ENCODE results near the gene ADAMTS17. TPM values are rescaled to one million over a fixed set of nuclear protein-coding genes. Genes with fewer than 3 reads are reported as not detected.

ADAMTS17 gene
- total and polyA plus RNA-seq, 9 of the 15 experiments (the other 6 are each of a cell fraction or from before 2014, with no cell fraction given) = 0.01 to 0.14 (median 0.07) TPM; not detected in 6

DNA sequence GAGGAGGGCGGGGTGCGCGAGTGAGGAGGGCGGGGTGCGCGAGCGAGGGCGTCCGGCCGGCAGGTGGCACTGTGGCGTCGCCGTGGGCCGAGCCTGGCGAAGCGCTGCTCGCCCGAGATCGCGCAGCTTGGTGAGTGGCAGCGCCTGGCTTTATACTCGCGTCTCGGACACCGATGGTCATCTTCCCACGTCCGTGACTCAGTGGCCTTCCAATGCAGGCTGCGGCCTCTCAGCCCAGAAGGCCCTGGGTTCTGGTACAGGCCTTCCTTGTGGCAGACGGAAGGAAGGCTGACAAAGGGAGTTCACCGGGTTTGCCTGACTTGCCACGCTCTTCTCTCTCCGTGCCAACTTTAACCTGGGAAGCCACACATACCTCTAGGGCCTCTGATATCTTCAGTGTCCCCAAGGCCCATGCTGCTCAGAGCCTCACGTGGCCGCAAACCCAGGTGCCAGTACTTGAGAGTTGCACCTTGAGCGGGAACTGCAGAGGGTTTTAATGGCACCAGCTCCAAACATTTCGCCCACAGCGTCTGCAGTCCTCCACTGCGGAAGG lies 413.3 kb downstream of the ADAMTS17 start:
- Histone ChIP-seq H3K79me2 (ENCODE audit: control insufficient read depth, insufficient read depth, low read length) (no peaks in the 10 kb centered on the region), H3K4me1 (replicated peaks in 1 of 2; ENCODE audit: control insufficient read depth in 2 of 2, insufficient read depth in 2 of 2, low read length in 2 of 2) (peaks cover 7 to 8% of the 10 kb centered on the region in 2 experiments; a peak in 3 of 5 replicates), H3K27ac (ENCODE audit: extremely low read depth, low read depth, low read length) (no peak overlapping the region; the same call in 2 of the 3 replicates), H3K27me3 (ENCODE audit: control insufficient read depth in 2 of 2, insufficient read depth in 2 of 2, low read length in 2 of 2) (0 out of 5 replicates have a peak, but pooled peaks cover 0 to 4% of the 10 kb centered on the region in 2 experiments), H3K9ac (ENCODE audit: insufficient read depth in 1 of 2, low read depth in 2 of 2, low read length in 2 of 2) (peak overlapping the region; percentile 54 to 85; a peak in 3 of 4 replicates), H3K9me3 (replicated peaks; ENCODE audit: control insufficient read depth, insufficient read depth, low read depth, low read length) (no peaks in the 10 kb centered on the region), H3K9me1 (ENCODE audit: control insufficient read depth, insufficient read depth, low read length) (no peaks in the 10 kb centered on the region), H4K20me1 (replicated peaks; ENCODE audit: control insufficient read depth, insufficient read depth, low read length) (no peaks in the 10 kb centered on the region), H3K36me3 (ENCODE audit: control insufficient read depth, insufficient read depth, low read length) (no peaks in the 10 kb centered on the region), H3K4me2 (ENCODE audit: insufficient read depth, low read length) (peak overlapping the region; percentile 85), H2AFZ (ENCODE audit: low read depth, low read length) (peak overlapping the region; percentile 97), H3K4me3 (peak overlapping the region; percentile 21; the same call in 1 of the 2 replicates)
- FAIRE-seq = no peak
- DNase-seq (ENCODE audit: extremely low read depth in 1 of 4, low spot score in 3 of 4) = peak; percentile 62 to 64 (median 63)
- peak; percentile 99 for ATAC-seq
- intact Hi-C loops (cut with micrococcal nuclease) = no loop called here
- ChIA-PET CTCF (ENCODE audit: low intra/inter-chr PET ratio) (interaction anchor here (0.6 kb wide), 1 partner anchor 1339 kb away, joined by 3 read pairs; no protein-coding TSS in a partner anchor), POLR2A (interaction anchor here (0.6 kb wide), 2 partner anchors 452 to 525 kb away, joined by 3 read pairs; no protein-coding TSS in a partner anchor)
- in situ Hi-C loops (cut with MboI) = no loop called here
- no TSS peak for BruUV-seq (replicated peaks)
- WGBS (ENCODE audit: insufficient coverage, low coverage, missing lambda C conversion rate) = 11% methylated on average over 28 of the region's 38 CpGs
- TF ChIP-seq RAD21 (CRISPR knock-in tag; conservative IDR thresholded peaks at IDR 0.05 in 1 of 2, IDR thresholded peaks at IDR 0.05 in 1 of 2) (peak; percentile 44 to 55), RFX5 (IDR thresholded peaks at IDR 0.05; ENCODE audit: low read depth, low read length) (no peak), POLR2B (IDR thresholded peaks at IDR 0.05; ENCODE audit: low read depth, partially characterized antibody) (no peak), TAL1 (IDR thresholded peaks at IDR 0.05) (no peak), TAF9B (IDR thresholded peaks at IDR 0.05; ENCODE audit: partially characterized antibody) (no peak), E2F3 (CRISPR knock-in tag; IDR thresholded peaks at IDR 0.05) (no peak), TOE1 (IDR thresholded peaks at IDR 0.05; ENCODE audit: borderline replicate concordance) (no peak), TOE1 (CRISPR knock-in tag; IDR thresholded peaks at IDR 0.05; ENCODE audit: borderline replicate concordance, low read depth) (no peak), NONO (IDR thresholded peaks at IDR 0.05; ENCODE audit: low read depth in 2 of 2, low read length in 1 of 2) (no peak), FOXJ3 (CRISPR knock-in tag; IDR thresholded peaks at IDR 0.05) (no peak), ZNF408 (CRISPR knock-in tag; IDR thresholded peaks at IDR 0.05; ENCODE audit: low read depth) (no peak), FIP1L1 (IDR thresholded peaks at IDR 0.05; ENCODE audit: low read depth, low read length, poor library complexity, severe bottlenecking) (no peak), ZEB2 (IDR thresholded peaks at IDR 0.05) (no peak), C11orf30 (IDR thresholded peaks at IDR 0.05; ENCODE audit: low read depth) (no peak)
- TF ChIP-seq, protein P1, sequence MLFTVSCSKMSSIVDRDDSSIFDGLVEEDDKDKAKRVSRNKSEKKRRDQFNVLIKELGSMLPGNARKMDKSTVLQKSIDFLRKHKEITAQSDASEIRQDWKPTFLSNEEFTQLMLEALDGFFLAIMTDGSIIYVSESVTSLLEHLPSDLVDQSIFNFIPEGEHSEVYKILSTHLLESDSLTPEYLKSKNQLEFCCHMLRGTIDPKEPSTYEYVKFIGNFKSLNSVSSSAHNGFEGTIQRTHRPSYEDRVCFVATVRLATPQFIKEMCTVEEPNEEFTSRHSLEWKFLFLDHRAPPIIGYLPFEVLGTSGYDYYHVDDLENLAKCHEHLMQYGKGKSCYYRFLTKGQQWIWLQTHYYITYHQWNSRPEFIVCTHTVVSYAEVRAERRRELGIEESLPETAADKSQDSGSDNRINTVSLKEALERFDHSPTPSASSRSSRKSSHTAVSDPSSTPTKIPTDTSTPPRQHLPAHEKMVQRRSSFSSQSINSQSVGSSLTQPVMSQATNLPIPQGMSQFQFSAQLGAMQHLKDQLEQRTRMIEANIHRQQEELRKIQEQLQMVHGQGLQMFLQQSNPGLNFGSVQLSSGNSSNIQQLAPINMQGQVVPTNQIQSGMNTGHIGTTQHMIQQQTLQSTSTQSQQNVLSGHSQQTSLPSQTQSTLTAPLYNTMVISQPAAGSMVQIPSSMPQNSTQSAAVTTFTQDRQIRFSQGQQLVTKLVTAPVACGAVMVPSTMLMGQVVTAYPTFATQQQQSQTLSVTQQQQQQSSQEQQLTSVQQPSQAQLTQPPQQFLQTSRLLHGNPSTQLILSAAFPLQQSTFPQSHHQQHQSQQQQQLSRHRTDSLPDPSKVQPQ (CRISPR knock-in tag; IDR thresholded peaks at IDR 0.05; ENCODE audit: borderline replicate concordance) = no peak
- TF ChIP-seq, protein P2, sequence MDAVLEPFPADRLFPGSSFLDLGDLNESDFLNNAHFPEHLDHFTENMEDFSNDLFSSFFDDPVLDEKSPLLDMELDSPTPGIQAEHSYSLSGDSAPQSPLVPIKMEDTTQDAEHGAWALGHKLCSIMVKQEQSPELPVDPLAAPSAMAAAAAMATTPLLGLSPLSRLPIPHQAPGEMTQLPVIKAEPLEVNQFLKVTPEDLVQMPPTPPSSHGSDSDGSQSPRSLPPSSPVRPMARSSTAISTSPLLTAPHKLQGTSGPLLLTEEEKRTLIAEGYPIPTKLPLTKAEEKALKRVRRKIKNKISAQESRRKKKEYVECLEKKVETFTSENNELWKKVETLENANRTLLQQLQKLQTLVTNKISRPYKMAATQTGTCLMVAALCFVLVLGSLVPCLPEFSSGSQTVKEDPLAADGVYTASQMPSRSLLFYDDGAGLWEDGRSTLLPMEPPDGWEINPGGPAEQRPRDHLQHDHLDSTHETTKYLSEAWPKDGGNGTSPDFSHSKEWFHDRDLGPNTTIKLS (IDR thresholded peaks at IDR 0.05; ENCODE audit: borderline replicate concordance, low read depth) = peak; percentile 93
- TF ChIP-seq, protein P3, sequence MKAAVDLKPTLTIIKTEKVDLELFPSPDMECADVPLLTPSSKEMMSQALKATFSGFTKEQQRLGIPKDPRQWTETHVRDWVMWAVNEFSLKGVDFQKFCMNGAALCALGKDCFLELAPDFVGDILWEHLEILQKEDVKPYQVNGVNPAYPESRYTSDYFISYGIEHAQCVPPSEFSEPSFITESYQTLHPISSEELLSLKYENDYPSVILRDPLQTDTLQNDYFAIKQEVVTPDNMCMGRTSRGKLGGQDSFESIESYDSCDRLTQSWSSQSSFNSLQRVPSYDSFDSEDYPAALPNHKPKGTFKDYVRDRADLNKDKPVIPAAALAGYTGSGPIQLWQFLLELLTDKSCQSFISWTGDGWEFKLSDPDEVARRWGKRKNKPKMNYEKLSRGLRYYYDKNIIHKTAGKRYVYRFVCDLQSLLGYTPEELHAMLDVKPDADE (conservative IDR thresholded peaks at IDR 0.05; ENCODE audit: control insufficient read depth, low read depth, low read length) = no peak
